Endodermal cell (in vitro differentiated cells): ENCODE data around the gene JAG2. TPM values are rescaled to one million over a fixed set of nuclear protein-coding genes. Genes with fewer than 3 reads are reported as not detected.

ENCODE experiments used
- DNase-seq: peaks from one replicate; pipeline ENCODE4 v3.0.0-alpha.2; 2017
- H3K27ac ChIP-seq: 2 replicates; pipeline ENCODE4 v1.5.1; 2013; ENCODE audit warnings: mild to moderate bottlenecking, low read depth, low read length, moderate library complexity
- H3K27me3 ChIP-seq: 2 replicates; pipeline ENCODE4 v1.6.1; 2013; ENCODE audit warnings: mild to moderate bottlenecking, low read length, moderate library complexity; ENCODE audit not compliant: insufficient read depth, control insufficient read depth, poor library complexity, severe bottlenecking
- H3K36me3 ChIP-seq: 2 replicates; pipeline ENCODE4 v1.7.0; 2013; ENCODE audit warnings: mild to moderate bottlenecking, low read length, moderate library complexity; ENCODE audit not compliant: control insufficient read depth, insufficient read depth
- H3K4me1 ChIP-seq: one replicate; pipeline ENCODE4 v1.7.0; 2013; ENCODE audit warnings: low read length; ENCODE audit not compliant: control insufficient read depth, insufficient read depth
- H3K4me3 ChIP-seq: 2 replicates; pipeline ENCODE4 v1.5.1; 2013; ENCODE audit warnings: mild to moderate bottlenecking, low read length, moderate library complexity
- H3K9ac ChIP-seq: 2 replicates; pipeline ENCODE4 v1.6.1; 2013; ENCODE audit warnings: mild to moderate bottlenecking, low read length, moderate library complexity; ENCODE audit not compliant: poor library complexity, severe bottlenecking; ENCODE audit errors: extremely low read depth
- H3K9me3 ChIP-seq: 2 replicates; pipeline ENCODE4 v1.6.1; 2013; ENCODE audit warnings: mild to moderate bottlenecking, low read length, moderate library complexity; ENCODE audit not compliant: control insufficient read depth
- H3K27ac Mint-ChIP-seq: 2 replicates; pipeline ENCODE4 v1.8.0; 2020; ENCODE audit warnings: mixed read lengths
- H3K27me3 Mint-ChIP-seq: 2 replicates; pipeline ENCODE4 v1.8.0; 2021; ENCODE audit warnings: mild to moderate bottlenecking, mixed read lengths; ENCODE audit not compliant: insufficient read depth
- H3K36me3 Mint-ChIP-seq: 2 replicates; pipeline ENCODE4 v1.8.0; 2020; ENCODE audit warnings: low read depth, mixed read lengths
- H3K4me1 Mint-ChIP-seq: 2 replicates; pipeline ENCODE4 v1.8.0; 2020; ENCODE audit warnings: mixed read lengths
- H3K4me3 Mint-ChIP-seq: 2 replicates; pipeline ENCODE4 v1.8.0; 2020; ENCODE audit warnings: mild to moderate bottlenecking, moderate library complexity, mixed read lengths
- H3K9me3 Mint-ChIP-seq: 2 replicates; pipeline ENCODE4 v1.8.0; 2020; ENCODE audit warnings: mild to moderate bottlenecking, mixed read lengths
- CTCF ChIP-seq: fragments of 200-600 bp; sonication (generic); conservative IDR thresholded peaks from 2 replicates; pipeline ENCODE4 v1.5.0; 2021; ENCODE audit warnings: antibody characterized with exemption, mild to moderate bottlenecking
- WGBS, 2 experiments: methylation state at CpG; one replicate each; pipeline versions ENCODE4 v1.1.5 to v1.1.7; 2013; ENCODE audit warnings: missing lambda C conversion rate in 2 of 2, mixed read lengths in 1 of 2; ENCODE audit not compliant: insufficient coverage in 1 of 2, insufficient read length in 1 of 2; 5-methylcytosine and 5-hydroxymethylcytosine counted together
- total RNA-seq, 2 donors: library from RNA; stranded (reverse); fragmentation: NEBNext Ultra II Directional in 1 of 2; extraction: Animal tissue kit (Norgen Biotek cat#: 25700) in 1 of 2; gene quantifications; 2 replicates in 1 of 2; 3 replicates in 1 of 2; pipeline ENCODE4 v1.2.1, GENCODE V29; 2021

The JAG2 gene
- total RNA-seq, 2 donors from 2014 or later, result 6.4 TPM

- Mint-ChIP-seq H3K36me3 (no peaks in the 10 kb centered on the region), H3K4me3 (peak overlapping the region; percentile 19), H3K27me3 (peaks cover 20% of the 10 kb centered on the region), H3K27ac (no peak overlapping the region), H3K4me1 (no peaks in the 10 kb centered on the region), H3K9me3 (no peaks in the 10 kb centered on the region)
- DNase-seq, result no peak
- no peaks in the 10 kb centered on the region for H3K9me3 ChIP-seq
- H3K27me3 ChIP-seq, result peaks cover 16% of the 10 kb centered on the region
- TF ChIP-seq CTCF, result no peak
- no peak overlapping the region for H3K27ac ChIP-seq
- H3K9ac ChIP-seq, result no peak overlapping the region
- H3K4me3 ChIP-seq, result no peak overlapping the region
- 90 to 91% methylated on average over 14 to 22 of the region's 22 CpGs for WGBS, 2 experiments
- H3K4me1 ChIP-seq, result no peaks in the 10 kb centered on the region
- no peaks in the 10 kb centered on the region for H3K36me3 ChIP-seq
Observed at GRCh38 chr14:105166571-105167302, 1.8 kb downstream of the JAG2 start.

GRCh38 chr14:105165761-105166485 is 2.7 kb downstream of the JAG2 start:
- H3K9me3 Mint-ChIP-seq, result no peaks in the 10 kb centered on the region
- H3K36me3 Mint-ChIP-seq, result no peaks in the 10 kb centered on the region
- no peak overlapping the region for H3K27ac Mint-ChIP-seq
- no peak for TF ChIP-seq CTCF
- no peaks in the 10 kb centered on the region for H3K4me1 Mint-ChIP-seq
- H3K4me3 ChIP-seq, result no peak overlapping the region
- H3K27ac ChIP-seq, result no peak overlapping the region
- no peaks in the 10 kb centered on the region for H3K4me1 ChIP-seq
- no peak overlapping the region for H3K9ac ChIP-seq
- H3K4me3 Mint-ChIP-seq, result no peak overlapping the region
- DNase-seq, result no peak
- H3K36me3 ChIP-seq, result no peaks in the 10 kb centered on the region
- H3K27me3 Mint-ChIP-seq, result peaks cover 20% of the 10 kb centered on the region
- H3K27me3 ChIP-seq, result peaks cover 16% of the 10 kb centered on the region
- H3K9me3 ChIP-seq, result no peaks in the 10 kb centered on the region
- WGBS, 2 experiments, result 94 to 95% methylated on average over 12 to 32 of the region's 32 CpGs

- no peak overlapping the region for H3K4me3 Mint-ChIP-seq
- no peak overlapping the region for H3K27ac Mint-ChIP-seq
- DNase-seq, result no peak
Observed at GRCh38 chr14:105165134-105165704, 3.4 kb downstream of the JAG2 start.

More at GRCh38 chr14:105165134-105165704, 3.4 kb downstream of the JAG2 start:
- Histone ChIP-seq H3K4me3 (no peak overlapping the region), H3K27me3 (peaks cover 16% of the 10 kb centered on the region), H3K9ac (no peak overlapping the region), H3K9me3 (no peaks in the 10 kb centered on the region), H3K36me3 (no peaks in the 10 kb centered on the region), H3K4me1 (no peaks in the 10 kb centered on the region), H3K27ac (no peak overlapping the region)
- H3K9me3 Mint-ChIP-seq, result no peaks in the 10 kb centered on the region
- no peaks in the 10 kb centered on the region for H3K4me1 Mint-ChIP-seq
- H3K27me3 Mint-ChIP-seq, result peaks cover 20% of the 10 kb centered on the region
- TF ChIP-seq CTCF, result no peak
- WGBS, 2 experiments, result 88% methylated on average over 5 to 10 of the region's 10 CpGs
- H3K36me3 Mint-ChIP-seq, result no peaks in the 10 kb centered on the region
